ENCODE results near the gene POMT2. TPM values are rescaled to one million over a fixed set of nuclear protein-coding genes. Genes with fewer than 3 reads are reported as not detected.

POMT2 gene
- total and polyA plus RNA-seq, 2 experiments from 2014 or later, result 21.1 to 39.3 TPM

GRCh38 chr14:77257700-77258099 lies 63.0 kb downstream of the POMT2 start:
- no peaks in the 10 kb centered on the region for H3K79me2 ChIP-seq
- H3K4me3 ChIP-seq, result no peak overlapping the region
- no peaks in the 10 kb centered on the region for H4K20me1 ChIP-seq (ENCODE audit: insufficient read depth, poor library complexity, severe bottlenecking)
- H2AFZ ChIP-seq, result no peak overlapping the region
- DNase-seq (ENCODE audit: low spot score), result no peak
- H3K4me2 ChIP-seq, result no peak overlapping the region
- H3K4me1 ChIP-seq (ENCODE audit: insufficient read depth), result no peaks in the 10 kb centered on the region
- WGBS (ENCODE audit: low lambda C conversion rate, missing lambda C conversion rate), result 93% methylated on average over 10 of the region's 10 CpGs
- no peaks in the 10 kb centered on the region for H3K27me3 ChIP-seq
- no peak for TF ChIP-seq EZH2 (IDR thresholded peaks at IDR 0.05; ENCODE audit: borderline replicate concordance)
- no peak for TF ChIP-seq CTCF (IDR thresholded peaks at IDR 0.05; ENCODE audit: poor library complexity)
- no peak for TF ChIP-seq EZH2phosphoT487 (IDR thresholded peaks at IDR 0.05; ENCODE audit: low read depth, severe bottlenecking, unreplicated experiment)
- H3K9me3 ChIP-seq (ENCODE audit: low read depth), result no peaks in the 10 kb centered on the region
- no peak overlapping the region for H3K27ac ChIP-seq
- H3K36me3 ChIP-seq (replicated peaks; ENCODE audit: insufficient read depth, low read depth), result no peaks in the 10 kb centered on the region
- H3K9me2 ChIP-seq (replicated peaks; ENCODE audit: insufficient read depth), result no peaks in the 10 kb centered on the region

GRCh38 chr14:77256694-77257093 lies 64.0 kb downstream of the POMT2 start:
- no peak overlapping the region for H3K4me2 ChIP-seq
- no peaks in the 10 kb centered on the region for H3K4me1 ChIP-seq (ENCODE audit: insufficient read depth)
- WGBS (ENCODE audit: low lambda C conversion rate, missing lambda C conversion rate), result 97% methylated on average over 8 of the region's 8 CpGs
- no peaks in the 10 kb centered on the region for H4K20me1 ChIP-seq (ENCODE audit: insufficient read depth, poor library complexity, severe bottlenecking)
- no peak overlapping the region for H2AFZ ChIP-seq
- TF ChIP-seq CTCF (IDR thresholded peaks at IDR 0.05; ENCODE audit: poor library complexity), result no peak
- no peak for TF ChIP-seq EZH2phosphoT487 (IDR thresholded peaks at IDR 0.05; ENCODE audit: low read depth, severe bottlenecking, unreplicated experiment)
- TF ChIP-seq EZH2 (IDR thresholded peaks at IDR 0.05; ENCODE audit: borderline replicate concordance), result no peak
- no peaks in the 10 kb centered on the region for H3K27me3 ChIP-seq
- no peak overlapping the region for H3K4me3 ChIP-seq
- DNase-seq (ENCODE audit: low spot score), result no peak
- no peaks in the 10 kb centered on the region for H3K79me2 ChIP-seq
- no peak overlapping the region for H3K27ac ChIP-seq
- H3K9me2 ChIP-seq (replicated peaks; ENCODE audit: insufficient read depth), result no peaks in the 10 kb centered on the region
- H3K36me3 ChIP-seq (replicated peaks; ENCODE audit: insufficient read depth, low read depth), result no peaks in the 10 kb centered on the region
- H3K9me3 ChIP-seq (ENCODE audit: low read depth), result no peaks in the 10 kb centered on the region

GRCh38 chr14:77253333-77254190 lies 67.1 kb downstream of the POMT2 start:
- Histone ChIP-seq H3K79me2 (no peaks in the 10 kb centered on the region), H3K27ac (no peak overlapping the region), H2AFZ (no peak overlapping the region), H3K36me3 (replicated peaks; ENCODE audit: insufficient read depth, low read depth) (no peaks in the 10 kb centered on the region), H4K20me1 (ENCODE audit: insufficient read depth, poor library complexity, severe bottlenecking) (no peaks in the 10 kb centered on the region), H3K9me2 (replicated peaks; ENCODE audit: insufficient read depth) (no peaks in the 10 kb centered on the region), H3K4me2 (no peak overlapping the region), H3K27me3 (no peaks in the 10 kb centered on the region), H3K9me3 (ENCODE audit: low read depth) (no peaks in the 10 kb centered on the region), H3K4me3 (no peak overlapping the region), H3K4me1 (ENCODE audit: insufficient read depth) (no peaks in the 10 kb centered on the region)
- WGBS (ENCODE audit: low lambda C conversion rate, missing lambda C conversion rate), result 91% methylated on average over 20 of the region's 20 CpGs
- TF ChIP-seq EZH2phosphoT487 (IDR thresholded peaks at IDR 0.05; ENCODE audit: low read depth, severe bottlenecking, unreplicated experiment) (no peak), EZH2 (IDR thresholded peaks at IDR 0.05; ENCODE audit: borderline replicate concordance) (no peak), CTCF (IDR thresholded peaks at IDR 0.05; ENCODE audit: poor library complexity) (no peak)
- DNase-seq (ENCODE audit: low spot score), result no peak
